Fibroblast of mammary gland (primary cell): Measurements from ENCODE around the gene SNN.

Source experiments
- DNase-seq: peaks from one replicate; pipeline ENCODE4 v3.0.0-alpha.2; 2010; ENCODE audit warnings: low read depth
- H3K4me3 ChIP-seq: 2 replicates; pipeline ENCODE4 v1.5.1; 2011; ENCODE audit warnings: low read depth, mild to moderate bottlenecking, low read length, moderate library complexity; ENCODE audit not compliant: control insufficient read depth
- TF ChIP-seq, protein P1 (sequence below): conservative IDR thresholded peaks from 2 replicates; pipeline ENCODE4 v1.5.1; 2011; ENCODE audit warnings: low read depth, low read length, inconsistent platforms; ENCODE audit not compliant: control insufficient read depth, insufficient read depth

SNN gene

DNA sequence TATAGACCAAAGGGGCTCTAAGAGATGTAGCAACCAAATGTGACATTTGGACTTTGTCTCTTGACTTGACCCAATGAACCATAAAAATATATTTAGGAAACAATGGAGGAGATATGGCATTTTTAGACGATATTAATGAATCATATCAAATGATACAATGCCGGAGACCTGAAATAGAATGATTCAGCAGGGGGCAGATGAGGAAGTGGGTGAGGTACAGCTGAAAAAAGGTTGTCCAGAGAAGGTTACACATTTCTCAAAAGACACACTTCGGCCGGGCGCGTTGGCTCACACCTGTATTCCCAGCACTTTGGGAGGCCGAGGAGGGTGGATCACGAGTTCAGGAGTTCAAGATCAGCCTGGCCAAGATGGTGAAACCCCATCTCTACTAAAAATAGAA is 16.5 kb upstream of the SNN start:
- DNase-seq, result no peak
- no peak overlapping the region for H3K4me3 ChIP-seq
- TF ChIP-seq, protein P1, sequence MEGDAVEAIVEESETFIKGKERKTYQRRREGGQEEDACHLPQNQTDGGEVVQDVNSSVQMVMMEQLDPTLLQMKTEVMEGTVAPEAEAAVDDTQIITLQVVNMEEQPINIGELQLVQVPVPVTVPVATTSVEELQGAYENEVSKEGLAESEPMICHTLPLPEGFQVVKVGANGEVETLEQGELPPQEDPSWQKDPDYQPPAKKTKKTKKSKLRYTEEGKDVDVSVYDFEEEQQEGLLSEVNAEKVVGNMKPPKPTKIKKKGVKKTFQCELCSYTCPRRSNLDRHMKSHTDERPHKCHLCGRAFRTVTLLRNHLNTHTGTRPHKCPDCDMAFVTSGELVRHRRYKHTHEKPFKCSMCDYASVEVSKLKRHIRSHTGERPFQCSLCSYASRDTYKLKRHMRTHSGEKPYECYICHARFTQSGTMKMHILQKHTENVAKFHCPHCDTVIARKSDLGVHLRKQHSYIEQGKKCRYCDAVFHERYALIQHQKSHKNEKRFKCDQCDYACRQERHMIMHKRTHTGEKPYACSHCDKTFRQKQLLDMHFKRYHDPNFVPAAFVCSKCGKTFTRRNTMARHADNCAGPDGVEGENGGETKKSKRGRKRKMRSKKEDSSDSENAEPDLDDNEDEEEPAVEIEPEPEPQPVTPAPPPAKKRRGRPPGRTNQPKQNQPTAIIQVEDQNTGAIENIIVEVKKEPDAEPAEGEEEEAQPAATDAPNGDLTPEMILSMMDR, result no peak

GRCh38 chr16:11655655-11656054 is 12.6 kb upstream of the SNN start:
- H3K4me3 ChIP-seq, result no peak overlapping the region
- DNase-seq, result no peak
- TF ChIP-seq, protein P1, result no peak

DNA sequence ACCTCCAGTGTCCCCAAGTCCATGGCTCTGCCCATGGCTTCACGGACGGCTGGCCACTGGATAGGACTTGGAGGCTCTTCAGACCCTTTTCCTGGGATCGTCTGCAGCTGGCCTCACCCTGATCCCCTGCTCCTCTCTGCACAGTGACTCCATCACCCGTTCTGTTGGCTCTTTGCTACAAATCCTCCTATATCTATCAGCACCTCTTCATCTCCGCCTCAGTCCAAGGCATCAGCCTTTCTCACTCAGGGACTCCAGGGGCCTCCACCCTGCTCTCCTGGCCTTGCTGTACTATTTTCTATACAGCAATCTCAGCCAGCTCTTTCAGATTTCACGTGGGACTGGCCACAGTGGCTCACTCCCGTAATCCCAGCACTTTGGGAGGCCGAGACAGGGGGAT is 10.7 kb upstream of the SNN start:
- H3K4me3 ChIP-seq, result no peak overlapping the region
- DNase-seq, result no peak
- TF ChIP-seq, protein P1, result no peak

DNA sequence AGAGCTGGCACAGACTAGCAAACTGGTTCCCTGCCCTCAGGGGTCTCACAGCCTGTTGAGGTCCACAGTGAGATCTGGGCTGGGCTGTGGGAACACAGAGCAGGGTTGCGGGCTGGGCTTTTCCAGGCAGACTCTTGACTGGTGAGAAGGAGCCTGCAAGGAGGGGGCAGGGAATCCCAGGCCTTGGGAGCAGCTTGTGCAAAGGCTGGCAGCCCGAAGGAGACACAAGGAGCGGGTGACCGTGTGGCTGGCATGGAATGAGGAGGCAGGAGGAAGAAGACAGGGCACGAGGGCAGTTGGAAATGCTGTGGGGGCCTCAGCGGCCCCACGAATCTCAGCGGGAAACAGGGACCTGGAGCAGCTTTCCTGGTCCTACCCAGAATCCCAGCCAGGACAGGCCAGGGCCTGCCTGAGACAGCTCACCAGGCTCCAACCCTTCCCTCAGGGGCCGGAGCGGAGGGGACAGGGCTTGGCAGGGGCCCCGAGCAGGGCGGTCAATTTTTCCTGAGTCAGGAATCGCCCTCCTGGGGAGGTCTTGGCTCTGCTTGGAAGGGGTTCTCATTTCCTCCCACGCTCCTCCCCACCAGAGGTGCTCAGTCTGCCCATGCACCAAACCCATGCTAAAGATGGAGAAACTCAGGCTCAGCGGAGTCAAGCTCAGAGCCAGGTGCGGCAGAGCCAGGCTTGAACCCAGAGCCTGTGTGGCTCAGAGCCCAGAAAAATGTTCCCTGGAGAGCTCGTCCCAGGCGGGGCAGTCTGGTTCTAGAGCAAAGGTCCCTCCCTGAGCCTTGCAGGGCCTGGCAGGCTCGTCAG is 9.2 kb upstream of the SNN start:
- H3K4me3 ChIP-seq, result no peak overlapping the region
- TF ChIP-seq, protein P1, result no peak

GRCh38 chr16:11660565-11660964 is 7.7 kb upstream of the SNN start:
- DNase-seq, result no peak
- TF ChIP-seq, protein P1, result no peak
- H3K4me3 ChIP-seq, result no peak overlapping the region

More for the DNA sequence above, 9.2 kb upstream of the SNN start:
- DNase-seq, result peak; percentile 19

DNA sequence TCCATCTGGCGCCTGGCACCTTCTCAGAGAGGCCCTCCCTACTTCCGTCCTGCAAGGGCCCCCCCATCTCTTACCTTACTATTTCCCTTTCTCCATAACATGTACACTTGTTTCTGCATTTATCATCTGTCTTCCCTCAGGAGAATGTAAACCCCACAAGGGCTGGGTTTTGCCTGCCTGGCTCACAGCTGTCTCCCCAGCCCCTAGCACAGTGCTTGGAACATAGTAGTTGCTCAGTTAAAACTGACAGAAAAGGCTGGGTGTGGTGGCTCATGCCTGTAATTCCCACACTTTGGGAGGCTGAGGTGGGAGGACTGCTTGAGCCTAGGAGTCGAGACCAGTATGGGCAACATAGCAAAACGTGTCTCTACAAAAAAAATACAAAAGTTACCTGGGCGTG is 5.7 kb upstream of the SNN start:
- H3K4me3 ChIP-seq, result no peak overlapping the region
- DNase-seq, result no peak
- TF ChIP-seq, protein P1, result no peak
